Measurements from ENCODE around the gene GALNS. TPM values are rescaled to one million over a fixed set of nuclear protein-coding genes. Genes with fewer than 3 reads are reported as not detected.

The GALNS gene
- total RNA-seq, 1 experiment from 2014 or later = 62.3 TPM

- no TSS peak for BruUV-seq (replicated peaks)
- Histone ChIP-seq H3K4me2 (no peak overlapping the region), H3K4me3 (no peak overlapping the region), H3K4me1 (replicated peaks; ENCODE audit: insufficient read depth) (no peaks in the 10 kb centered on the region), H3F3A (ENCODE audit: insufficient read depth, low read depth) (no peaks in the 10 kb centered on the region), H3K27ac (no peak overlapping the region), H3K27me3 (ENCODE audit: insufficient read depth, low read depth) (no peaks in the 10 kb centered on the region), H2AFZ (no peak overlapping the region), H3K36me3 (ENCODE audit: low read depth) (no peaks in the 10 kb centered on the region), H4K20me1 (ENCODE audit: insufficient read depth) (no peaks in the 10 kb centered on the region), H3K9me2 (ENCODE audit: insufficient read depth) (no peaks in the 10 kb centered on the region), H3K79me2 (ENCODE audit: low read depth) (no peaks in the 10 kb centered on the region), H3K9me3 (ENCODE audit: insufficient read depth, low read depth) (no peaks in the 10 kb centered on the region)
- no peak for DNase-seq
- ChIA-PET CTCF (no interaction called here), POLR2A (ENCODE audit: unreplicated experiment) (interaction anchor here (0.6 kb wide), 1 partner anchor 1061 kb away, joined by 7 read pairs; no protein-coding TSS in a partner anchor)
- TF ChIP-seq, protein P1, sequence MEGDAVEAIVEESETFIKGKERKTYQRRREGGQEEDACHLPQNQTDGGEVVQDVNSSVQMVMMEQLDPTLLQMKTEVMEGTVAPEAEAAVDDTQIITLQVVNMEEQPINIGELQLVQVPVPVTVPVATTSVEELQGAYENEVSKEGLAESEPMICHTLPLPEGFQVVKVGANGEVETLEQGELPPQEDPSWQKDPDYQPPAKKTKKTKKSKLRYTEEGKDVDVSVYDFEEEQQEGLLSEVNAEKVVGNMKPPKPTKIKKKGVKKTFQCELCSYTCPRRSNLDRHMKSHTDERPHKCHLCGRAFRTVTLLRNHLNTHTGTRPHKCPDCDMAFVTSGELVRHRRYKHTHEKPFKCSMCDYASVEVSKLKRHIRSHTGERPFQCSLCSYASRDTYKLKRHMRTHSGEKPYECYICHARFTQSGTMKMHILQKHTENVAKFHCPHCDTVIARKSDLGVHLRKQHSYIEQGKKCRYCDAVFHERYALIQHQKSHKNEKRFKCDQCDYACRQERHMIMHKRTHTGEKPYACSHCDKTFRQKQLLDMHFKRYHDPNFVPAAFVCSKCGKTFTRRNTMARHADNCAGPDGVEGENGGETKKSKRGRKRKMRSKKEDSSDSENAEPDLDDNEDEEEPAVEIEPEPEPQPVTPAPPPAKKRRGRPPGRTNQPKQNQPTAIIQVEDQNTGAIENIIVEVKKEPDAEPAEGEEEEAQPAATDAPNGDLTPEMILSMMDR (conservative IDR thresholded peaks at IDR 0.05) = no peak
- TF ChIP-seq EZH2 (IDR thresholded peaks at IDR 0.05; ENCODE audit: low read depth) = no peak
- intact Hi-C loops (cut with micrococcal nuclease; ENCODE audit: unreplicated experiment) = no loop called here
Measured at GRCh38 chr16:88846088-88846487, 10.7 kb downstream of the GALNS start.

- no peak for TF ChIP-seq EZH2 (IDR thresholded peaks at IDR 0.05; ENCODE audit: low read depth)
- TF ChIP-seq, protein P1 (conservative IDR thresholded peaks at IDR 0.05) = no peak
- H3F3A ChIP-seq (ENCODE audit: insufficient read depth, low read depth) = no peaks in the 10 kb centered on the region
- no peaks in the 10 kb centered on the region for H3K27me3 ChIP-seq (ENCODE audit: insufficient read depth, low read depth)
- no peak for DNase-seq
- no peak overlapping the region for H3K4me3 ChIP-seq
- H3K9me3 ChIP-seq (ENCODE audit: insufficient read depth, low read depth) = no peaks in the 10 kb centered on the region
- H3K79me2 ChIP-seq (ENCODE audit: low read depth) = no peaks in the 10 kb centered on the region
- CTCF ChIA-PET = no interaction called here
- intact Hi-C loops (cut with micrococcal nuclease; ENCODE audit: unreplicated experiment) = no loop called here
- no peak overlapping the region for H2AFZ ChIP-seq
- H3K27ac ChIP-seq = no peak overlapping the region
- POLR2A ChIA-PET (ENCODE audit: unreplicated experiment) = no interaction called here
- BruUV-seq (replicated peaks) = no TSS peak
- no peaks in the 10 kb centered on the region for H3K4me1 ChIP-seq (replicated peaks; ENCODE audit: insufficient read depth)
- no peaks in the 10 kb centered on the region for H3K36me3 ChIP-seq (ENCODE audit: low read depth)
- no peak overlapping the region for H3K4me2 ChIP-seq
- H3K9me2 ChIP-seq (ENCODE audit: insufficient read depth) = no peaks in the 10 kb centered on the region
- H4K20me1 ChIP-seq (ENCODE audit: insufficient read depth) = no peaks in the 10 kb centered on the region
Measured at GRCh38 chr16:88844419-88845036, 12.2 kb downstream of the GALNS start.

DNA sequence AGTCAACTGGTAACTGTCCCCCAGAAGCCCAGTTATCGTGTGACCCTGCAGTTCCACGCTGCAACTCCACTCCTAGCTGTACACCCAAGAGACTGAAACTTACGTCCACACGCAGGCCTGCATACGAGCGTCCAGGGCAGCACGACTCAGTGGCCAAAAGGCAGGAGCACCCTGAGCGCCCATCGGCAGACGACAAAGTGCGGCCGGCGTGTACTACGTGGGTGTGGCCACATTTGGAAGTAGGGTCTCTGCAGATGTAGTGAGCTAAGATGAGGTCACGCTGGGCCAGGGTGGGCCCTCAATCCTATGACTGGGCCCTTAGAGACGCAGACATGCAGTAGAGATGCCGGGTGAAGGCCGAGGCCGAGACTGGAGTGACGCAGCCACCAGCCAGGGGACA lies 13.5 kb downstream of the GALNS start:
- H3K36me3 ChIP-seq (ENCODE audit: low read depth) = no peaks in the 10 kb centered on the region
- H3K27ac ChIP-seq = no peak overlapping the region
- no peaks in the 10 kb centered on the region for H4K20me1 ChIP-seq (ENCODE audit: insufficient read depth)
- H3K79me2 ChIP-seq (ENCODE audit: low read depth) = no peaks in the 10 kb centered on the region
- H3K4me1 ChIP-seq (replicated peaks; ENCODE audit: insufficient read depth) = no peaks in the 10 kb centered on the region
- CTCF ChIA-PET = no interaction called here
- DNase-seq = no peak
- no peaks in the 10 kb centered on the region for H3F3A ChIP-seq (ENCODE audit: insufficient read depth, low read depth)
- no peak overlapping the region for H3K4me2 ChIP-seq
- TF ChIP-seq, protein P1 (conservative IDR thresholded peaks at IDR 0.05) = no peak
- TF ChIP-seq EZH2 (IDR thresholded peaks at IDR 0.05; ENCODE audit: low read depth) = no peak
- H3K9me2 ChIP-seq (ENCODE audit: insufficient read depth) = no peaks in the 10 kb centered on the region
- H3K9me3 ChIP-seq (ENCODE audit: insufficient read depth, low read depth) = no peaks in the 10 kb centered on the region
- intact Hi-C loops (cut with micrococcal nuclease; ENCODE audit: unreplicated experiment) = no loop called here
- no TSS peak for BruUV-seq (replicated peaks)
- no peak overlapping the region for H2AFZ ChIP-seq
- no peak overlapping the region for H3K4me3 ChIP-seq
- POLR2A ChIA-PET (ENCODE audit: unreplicated experiment) = no interaction called here
- H3K27me3 ChIP-seq (ENCODE audit: insufficient read depth, low read depth) = no peaks in the 10 kb centered on the region
